ENCODE measurements around the gene COL4A2. TPM values are rescaled to one million over a fixed set of nuclear protein-coding genes. Genes with fewer than 3 reads are reported as not detected.
"Not testable (repeated sequence)": the region's sequence is repeated elsewhere in the genome, so short reads cannot be mapped to it uniquely, and the experiment has no call there.

The COL4A2 gene
- total RNA-seq, 1 donor from 2014 or later = not detected

- no peaks in the 10 kb centered on the region for H3K36me3 Mint-ChIP-seq (ENCODE audit: low read depth)
- DNase-seq (ENCODE audit: low spot score) = no peak
- no peak overlapping the region for H3K4me3 Mint-ChIP-seq (ENCODE audit: low read depth)
- intact Hi-C loops (cut with micrococcal nuclease) = no loop called here
- no peaks in the 10 kb centered on the region for H3K9me3 Mint-ChIP-seq
- no peak overlapping the region for H3K27ac Mint-ChIP-seq
- H3K4me1 Mint-ChIP-seq (ENCODE audit: low read depth) = no peaks in the 10 kb centered on the region
- H3K27me3 Mint-ChIP-seq (ENCODE audit: low read depth) = peaks cover 35% of the 10 kb centered on the region
Measured at GRCh38 chr13:110390567-110390966, 83.5 kb downstream of the COL4A2 start.

DNA sequence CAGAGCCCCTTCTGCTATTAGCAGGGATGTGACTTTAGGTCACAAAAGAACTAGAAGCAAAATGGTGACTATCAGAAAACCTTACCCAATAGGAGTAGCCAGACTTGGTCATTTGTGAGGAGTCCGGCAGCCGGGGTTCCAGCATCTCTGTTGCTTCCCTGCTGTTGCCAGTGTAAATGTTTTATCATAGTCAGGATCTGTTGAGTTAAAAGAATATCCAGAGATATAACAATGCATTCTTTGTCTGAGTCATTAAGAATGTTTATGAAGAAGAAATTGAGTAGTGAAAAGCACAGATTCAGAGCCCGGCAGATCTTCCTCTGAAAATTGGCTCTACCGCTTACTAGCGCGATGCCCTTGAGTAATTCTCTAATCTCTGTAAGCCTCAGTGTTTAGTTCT is 84.2 kb downstream of the COL4A2 start:
- intact Hi-C loops (cut with micrococcal nuclease) = no loop called here

GRCh38 chr13:110392510-110393240 is 85.6 kb downstream of the COL4A2 start:
- Mint-ChIP-seq H3K27me3 (ENCODE audit: low read depth) (peaks cover 50% of the 10 kb centered on the region), H3K27ac (no peak overlapping the region), H3K9me3 (no peaks in the 10 kb centered on the region), H3K4me1 (ENCODE audit: low read depth) (no peaks in the 10 kb centered on the region), H3K36me3 (ENCODE audit: low read depth) (no peaks in the 10 kb centered on the region), H3K4me3 (ENCODE audit: low read depth) (no peak overlapping the region)
- DNase-seq (ENCODE audit: low spot score) = no peak
- intact Hi-C loops (cut with micrococcal nuclease) = no loop called here

More for the DNA sequence above, 84.2 kb downstream of the COL4A2 start:
- H3K4me3 Mint-ChIP-seq (ENCODE audit: low read depth) = no peak overlapping the region
- no peak for DNase-seq (ENCODE audit: low spot score)
- no peaks in the 10 kb centered on the region for H3K9me3 Mint-ChIP-seq
- no peaks in the 10 kb centered on the region for H3K36me3 Mint-ChIP-seq (ENCODE audit: low read depth)
- peaks cover 40% of the 10 kb centered on the region for H3K27me3 Mint-ChIP-seq (ENCODE audit: low read depth)
- H3K4me1 Mint-ChIP-seq (ENCODE audit: low read depth) = no peaks in the 10 kb centered on the region
- H3K27ac Mint-ChIP-seq = no peak overlapping the region

DNA sequence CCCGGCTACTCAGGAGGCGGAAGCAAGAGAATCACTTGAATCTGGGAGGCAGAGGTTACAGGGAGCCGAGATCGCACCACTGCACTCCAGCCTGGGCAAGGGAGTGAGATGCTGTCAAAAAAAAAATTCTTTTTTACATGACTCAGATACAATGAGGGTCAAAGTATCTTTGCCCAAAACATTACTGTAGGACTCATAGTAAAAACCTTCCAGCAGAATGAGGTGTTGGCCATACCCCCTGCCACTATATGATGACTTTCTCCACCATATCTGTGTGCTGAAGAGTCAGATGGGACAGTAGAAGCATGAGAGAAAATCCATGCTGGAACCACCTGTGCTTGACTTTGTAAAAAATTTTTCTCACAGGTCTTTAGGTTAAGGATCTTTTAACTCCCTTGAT is 86.7 kb downstream of the COL4A2 start:
- no peak overlapping the region for H3K27ac Mint-ChIP-seq
- no peaks in the 10 kb centered on the region for H3K4me1 Mint-ChIP-seq (ENCODE audit: low read depth)
- intact Hi-C loops (cut with micrococcal nuclease) = no loop called here
- no peaks in the 10 kb centered on the region for H3K9me3 Mint-ChIP-seq
- H3K4me3 Mint-ChIP-seq (ENCODE audit: low read depth) = no peak overlapping the region
- H3K36me3 Mint-ChIP-seq (ENCODE audit: low read depth) = no peaks in the 10 kb centered on the region
- H3K27me3 Mint-ChIP-seq (ENCODE audit: low read depth) = peaks cover 49% of the 10 kb centered on the region
- DNase-seq (ENCODE audit: low spot score) = no peak

- H3K27me3 Mint-ChIP-seq (ENCODE audit: low read depth) = peaks cover 46% of the 10 kb centered on the region
- intact Hi-C loops (cut with micrococcal nuclease) = no loop called here
- no peak for DNase-seq (ENCODE audit: low spot score)
- no peaks in the 10 kb centered on the region for H3K9me3 Mint-ChIP-seq
- no peaks in the 10 kb centered on the region for H3K36me3 Mint-ChIP-seq (ENCODE audit: low read depth)
- H3K4me3 Mint-ChIP-seq (ENCODE audit: low read depth) = no peak overlapping the region
- H3K27ac Mint-ChIP-seq = no peak overlapping the region
- no peaks in the 10 kb centered on the region for H3K4me1 Mint-ChIP-seq (ENCODE audit: low read depth)
Measured at GRCh38 chr13:110394371-110394841, 87.3 kb downstream of the COL4A2 start.

- H3K4me3 Mint-ChIP-seq (ENCODE audit: low read depth); intact Hi-C loops (cut with micrococcal nuclease); H3K4me1 Mint-ChIP-seq (ENCODE audit: low read depth); H3K36me3 Mint-ChIP-seq (ENCODE audit: low read depth); H3K27ac Mint-ChIP-seq; DNase-seq (ENCODE audit: low spot score); H3K9me3 Mint-ChIP-seq: not testable (repeated sequence)
- H3K27me3 Mint-ChIP-seq (ENCODE audit: low read depth) = peaks cover 54% of the 10 kb centered on the region
Measured at GRCh38 chr13:110395616-110396015, 88.5 kb downstream of the COL4A2 start.

- H3K4me3 Mint-ChIP-seq (ENCODE audit: low read depth) = no peak overlapping the region
Measured at GRCh38 chr13:110396476-110396875, 89.4 kb downstream of the COL4A2 start.

GRCh38 chr13:110396913-110397381 is 89.9 kb downstream of the COL4A2 start:
- intact Hi-C loops (cut with micrococcal nuclease) = no loop called here
- no peaks in the 10 kb centered on the region for H3K36me3 Mint-ChIP-seq (ENCODE audit: low read depth)
- no peak overlapping the region for H3K27ac Mint-ChIP-seq
- H3K4me1 Mint-ChIP-seq (ENCODE audit: low read depth) = no peaks in the 10 kb centered on the region
- no peak overlapping the region for H3K4me3 Mint-ChIP-seq (ENCODE audit: low read depth)
- H3K27me3 Mint-ChIP-seq (ENCODE audit: low read depth) = peaks cover 54% of the 10 kb centered on the region
- no peak for DNase-seq (ENCODE audit: low spot score)
- H3K9me3 Mint-ChIP-seq = no peaks in the 10 kb centered on the region

More at GRCh38 chr13:110396476-110396875, 89.4 kb downstream of the COL4A2 start:
- intact Hi-C loops (cut with micrococcal nuclease) = no loop called here
- no peaks in the 10 kb centered on the region for H3K9me3 Mint-ChIP-seq
- H3K27ac Mint-ChIP-seq = no peak overlapping the region
- peaks cover 55% of the 10 kb centered on the region for H3K27me3 Mint-ChIP-seq (ENCODE audit: low read depth)
- H3K4me1 Mint-ChIP-seq (ENCODE audit: low read depth) = no peaks in the 10 kb centered on the region
- DNase-seq (ENCODE audit: low spot score) = no peak
- no peaks in the 10 kb centered on the region for H3K36me3 Mint-ChIP-seq (ENCODE audit: low read depth)

GRCh38 chr13:110397436-110398115 is 90.5 kb downstream of the COL4A2 start:
- no peak for DNase-seq (ENCODE audit: low spot score)
- Mint-ChIP-seq H3K4me1 (ENCODE audit: low read depth) (no peaks in the 10 kb centered on the region), H3K9me3 (no peaks in the 10 kb centered on the region), H3K27ac (no peak overlapping the region), H3K27me3 (ENCODE audit: low read depth) (peaks cover 54% of the 10 kb centered on the region), H3K4me3 (ENCODE audit: low read depth) (no peak overlapping the region), H3K36me3 (ENCODE audit: low read depth) (no peaks in the 10 kb centered on the region)
- intact Hi-C loops (cut with micrococcal nuclease) = no loop called here

GRCh38 chr13:110398564-110399507 is 91.8 kb downstream of the COL4A2 start:
- H3K4me1 Mint-ChIP-seq (ENCODE audit: low read depth) = no peaks in the 10 kb centered on the region
- no peak for DNase-seq (ENCODE audit: low spot score)
- peaks cover 63% of the 10 kb centered on the region for H3K27me3 Mint-ChIP-seq (ENCODE audit: low read depth)
- no peak overlapping the region for H3K27ac Mint-ChIP-seq
- no peaks in the 10 kb centered on the region for H3K9me3 Mint-ChIP-seq
- H3K36me3 Mint-ChIP-seq (ENCODE audit: low read depth) = no peaks in the 10 kb centered on the region
- H3K4me3 Mint-ChIP-seq (ENCODE audit: low read depth) = no peak overlapping the region
- intact Hi-C loops (cut with micrococcal nuclease) = no loop called here

- intact Hi-C loops (cut with micrococcal nuclease) = no loop called here
- H3K27me3 Mint-ChIP-seq (ENCODE audit: low read depth) = peaks cover 67% of the 10 kb centered on the region
- H3K36me3 Mint-ChIP-seq (ENCODE audit: low read depth) = no peaks in the 10 kb centered on the region
- no peak overlapping the region for H3K4me3 Mint-ChIP-seq (ENCODE audit: low read depth)
- H3K27ac Mint-ChIP-seq = no peak overlapping the region
- no peaks in the 10 kb centered on the region for H3K9me3 Mint-ChIP-seq
- H3K4me1 Mint-ChIP-seq (ENCODE audit: low read depth) = no peaks in the 10 kb centered on the region
- no peak for DNase-seq (ENCODE audit: low spot score)
Measured at GRCh38 chr13:110399801-110400200, 92.7 kb downstream of the COL4A2 start.

GRCh38 chr13:110400786-110401533 is 93.9 kb downstream of the COL4A2 start:
- Mint-ChIP-seq H3K36me3 (ENCODE audit: low read depth) (no peaks in the 10 kb centered on the region), H3K27me3 (ENCODE audit: low read depth) (peaks cover 68% of the 10 kb centered on the region)
- intact Hi-C loops (cut with micrococcal nuclease) = no loop called here

More at GRCh38 chr13:110400786-110401533, 93.9 kb downstream of the COL4A2 start:
- no peak for DNase-seq (ENCODE audit: low spot score)
- Mint-ChIP-seq H3K4me3 (ENCODE audit: low read depth) (no peak overlapping the region), H3K9me3 (no peaks in the 10 kb centered on the region), H3K4me1 (ENCODE audit: low read depth) (peaks cover 5% of the 10 kb centered on the region), H3K27ac (no peak overlapping the region)

All from activated T-helper 2 cell treated with anti-CD3 and anti-CD28 coated beads, Interferon-gamma antibody, Interleukin-2, Interleukin-4, amounts not matched to agents 10 μg/mL and 5 μg/mL and 100 μg/mL, durations not matched to agents 14 hours and 24 hours and 36 hours (primary cell).